Stimulated activated CD4-positive, alpha-beta T cell treated with anti-CD3 and anti-CD28 coated beads, Interleukin-2, amount 100 ng/mL, for 24 hours (primary cell): Measurements from ENCODE around the gene MKLN1.

ENCODE experiments used
- DNase-seq, 2 donors: peaks; one replicate each; pipeline ENCODE4 v3.0.0-alpha.2; 2020

Gene MKLN1

GRCh38 chr7:131527456-131527855 is 199.8 kb downstream of the MKLN1 start:
- DNase-seq: no peak

- no peak for DNase-seq
Observed at GRCh38 chr7:131529179-131529578, 201.5 kb downstream of the MKLN1 start.

GRCh38 chr7:131529617-131530016 is 201.9 kb downstream of the MKLN1 start:
- no peak for DNase-seq

- DNase-seq: no peak
Observed at GRCh38 chr7:131530137-131530536, 202.5 kb downstream of the MKLN1 start.

GRCh38 chr7:131532570-131533091 is 205.0 kb downstream of the MKLN1 start:
- no peak for DNase-seq

GRCh38 chr7:131533151-131533559 is 205.5 kb downstream of the MKLN1 start:
- DNase-seq: no peak

- DNase-seq: no peak
Observed at GRCh38 chr7:131533566-131534561, 206.2 kb downstream of the MKLN1 start.

GRCh38 chr7:131536361-131536849 is 208.7 kb downstream of the MKLN1 start:
- no peak for DNase-seq

- no peak for DNase-seq
Observed at GRCh38 chr7:131537571-131537978, 209.9 kb downstream of the MKLN1 start.

- DNase-seq: no peak
Observed at GRCh38 chr7:131538071-131538812, 210.6 kb downstream of the MKLN1 start.

- DNase-seq: no peak
Observed at GRCh38 chr7:131538813-131539179, 211.1 kb downstream of the MKLN1 start.

GRCh38 chr7:131540491-131541162 is 213.0 kb downstream of the MKLN1 start:
- no peak for DNase-seq

- no peak for DNase-seq
Observed at GRCh38 chr7:131543298-131543697, 215.6 kb downstream of the MKLN1 start.

- no peak for DNase-seq
Observed at GRCh38 chr7:131544021-131544420, 216.3 kb downstream of the MKLN1 start.

- no peak for DNase-seq
Observed at GRCh38 chr7:131544449-131545301, 217.0 kb downstream of the MKLN1 start.

- DNase-seq: no peak
Observed at GRCh38 chr7:131546126-131546525, 218.4 kb downstream of the MKLN1 start.
